Mesenchymal stem cell (in vitro differentiated cells and primary cell): ENCODE data around the gene SCGB1D4. TPM values are rescaled to one million over a fixed set of nuclear protein-coding genes. Genes with fewer than 3 reads are reported as not detected.
"Not testable (repeated sequence)": the region's sequence is repeated elsewhere in the genome, so short reads cannot be mapped to it uniquely, and the experiment has no call there.

Experiments
- DNase-seq: peaks from one replicate; pipeline ENCODE4 v3.0.0-alpha.2; 2013
- H2AFZ ChIP-seq: one replicate; pipeline ENCODE4 v1.6.1; 2013; ENCODE audit warnings: low read depth, mild to moderate bottlenecking, control low read depth, inconsistent platforms, low read length, moderate library complexity
- H2AK5ac ChIP-seq: 2 replicates; pipeline ENCODE4 v1.6.1; 2013; ENCODE audit warnings: low read length, moderate library complexity, mild to moderate bottlenecking, inconsistent platforms; ENCODE audit not compliant: severe bottlenecking
- H2BK120ac ChIP-seq: one replicate; pipeline ENCODE4 v1.6.1; 2013; ENCODE audit warnings: low read depth, mild to moderate bottlenecking, inconsistent platforms, low read length, moderate library complexity
- H2BK12ac ChIP-seq, 2 experiments: one replicate each; pipeline ENCODE4 v1.6.1; 2013; ENCODE audit warnings: inconsistent platforms in 2 of 2, low read length in 2 of 2, mild to moderate bottlenecking in 2 of 2, moderate library complexity in 2 of 2, control low read depth in 1 of 2
- H2BK15ac ChIP-seq: one replicate; pipeline ENCODE4 v1.6.1; 2013; ENCODE audit warnings: mild to moderate bottlenecking, low read depth, inconsistent platforms; ENCODE audit not compliant: poor library complexity, severe bottlenecking
- H2BK5ac ChIP-seq: 2 replicates; pipeline ENCODE4 v1.6.1; 2013; ENCODE audit warnings: low read depth, mild to moderate bottlenecking, low read length, control low read depth, inconsistent platforms; ENCODE audit not compliant: poor library complexity, severe bottlenecking
- H3K14ac ChIP-seq, 2 experiments: one replicate each; pipeline ENCODE4 v1.6.1; 2013; ENCODE audit warnings: inconsistent platforms in 2 of 2, low read length in 2 of 2, control low read depth in 1 of 2, mild to moderate bottlenecking in 1 of 2, moderate library complexity in 1 of 2
- H3K18ac ChIP-seq, 2 experiments: one replicate each; pipeline ENCODE4 v1.6.1; 2013; ENCODE audit warnings: inconsistent platforms in 2 of 2, low read length in 2 of 2, control low read depth in 1 of 2, low read depth in 1 of 2, mild to moderate bottlenecking in 1 of 2
- H3K23ac ChIP-seq, 2 experiments: one replicate each; pipeline ENCODE4 v1.6.1; 2013; ENCODE audit warnings: inconsistent platforms in 2 of 2, low read length in 2 of 2, mild to moderate bottlenecking in 2 of 2, moderate library complexity in 2 of 2, control low read depth in 1 of 2
- H3K27ac ChIP-seq: 2 replicates; pipeline ENCODE4 v1.5.1; 2013; ENCODE audit warnings: mild to moderate bottlenecking, moderate library complexity, low read length, control low read depth, inconsistent platforms; ENCODE audit not compliant: poor library complexity, severe bottlenecking
- H3K27me3 ChIP-seq, 2 experiments: 2 replicates each; pipeline versions ENCODE4 v1.6.1 to v1.7.0; 2013; ENCODE audit warnings: low read length in 2 of 2, mild to moderate bottlenecking in 2 of 2, moderate library complexity in 2 of 2, control low read depth in 1 of 2, inconsistent platforms in 1 of 2; ENCODE audit not compliant: control insufficient read depth in 1 of 2, insufficient read depth in 1 of 2
- H3K36me3 ChIP-seq, 2 experiments: 2 replicates each; pipeline versions ENCODE4 v1.6.1 to v1.7.0; 2013; ENCODE audit warnings: low read length in 2 of 2, control low read depth in 1 of 2, inconsistent platforms in 1 of 2, low read depth in 1 of 2, mild to moderate bottlenecking in 1 of 2; ENCODE audit not compliant: insufficient read depth in 2 of 2, control insufficient read depth in 1 of 2
- H3K4ac ChIP-seq, 2 experiments: one replicate each; pipeline ENCODE4 v1.6.1; 2013; ENCODE audit warnings: inconsistent platforms in 2 of 2, low read length in 2 of 2, mild to moderate bottlenecking in 2 of 2, moderate library complexity in 2 of 2, control low read depth in 1 of 2, low read depth in 1 of 2
- H3K4me1 ChIP-seq: 2 replicates; pipeline ENCODE4 v1.6.1; 2013; ENCODE audit warnings: low read depth, low read length, control low read depth; ENCODE audit not compliant: control insufficient read depth, insufficient read depth
- H3K4me2 ChIP-seq: 2 replicates; pipeline ENCODE4 v1.6.1; 2013; ENCODE audit warnings: low read length, mild to moderate bottlenecking, inconsistent platforms; ENCODE audit not compliant: poor library complexity, severe bottlenecking
- H3K4me3 ChIP-seq, 2 experiments: 2 replicates each; pipeline versions ENCODE4 v1.5.1 to v1.7.0; 2013; ENCODE audit warnings: low read length in 2 of 2, mild to moderate bottlenecking in 2 of 2, control low read depth in 1 of 2, low read depth in 1 of 2; ENCODE audit not compliant: insufficient read depth in 1 of 2
- H3K79me1 ChIP-seq: replicated peaks from 2 replicates; pipeline ENCODE4 v1.6.1; 2013; ENCODE audit warnings: mild to moderate bottlenecking, control low read depth, low read length, inconsistent platforms; ENCODE audit not compliant: poor library complexity, severe bottlenecking
- H3K9ac ChIP-seq: 2 replicates; pipeline ENCODE4 v1.7.0; 2013; ENCODE audit warnings: mild to moderate bottlenecking, low read length, moderate library complexity
- H3K9me3 ChIP-seq: 2 replicates; pipeline ENCODE4 v1.7.0; 2013; ENCODE audit warnings: mild to moderate bottlenecking, low read length; ENCODE audit not compliant: control insufficient read depth
- H4K8ac ChIP-seq: one replicate; pipeline ENCODE4 v1.6.1; 2013; ENCODE audit warnings: inconsistent platforms, mild to moderate bottlenecking, low read length, moderate library complexity
- H4K91ac ChIP-seq: one replicate; pipeline ENCODE4 v1.6.1; 2013; ENCODE audit warnings: mild to moderate bottlenecking, low read length, inconsistent platforms
- WGBS: methylation state at CpG from one replicate; pipeline ENCODE4 v1.1.7; 2013; ENCODE audit warnings: mixed read lengths; 5-methylcytosine and 5-hydroxymethylcytosine counted together
- polyA plus RNA-seq, 2 experiments: library from polyadenylated mRNA; stranded (reverse); fragments of 200-250 nt; gene quantifications; one replicate each; pipeline ENCODE4 v1.2.3, GENCODE V29; 2013

Gene SCGB1D4
- polyA plus RNA-seq (2013, experiment 1 of 2), result not detected
- polyA plus RNA-seq (2013, experiment 2 of 2), result not detected

- Histone ChIP-seq H3K79me1 (no peaks in the 10 kb centered on the region), H3K14ac (no peak within 1 kb of the TSS), H2BK5ac (no peak within 1 kb of the TSS)
Measured at GRCh38 chr11:62298975-62299374, at the start of gene SCGB1D4. SCGB1D4 (minus strand) TSS chr11:62299075; CDS start chr11:62299010, 65 bp downstream.

DNA sequence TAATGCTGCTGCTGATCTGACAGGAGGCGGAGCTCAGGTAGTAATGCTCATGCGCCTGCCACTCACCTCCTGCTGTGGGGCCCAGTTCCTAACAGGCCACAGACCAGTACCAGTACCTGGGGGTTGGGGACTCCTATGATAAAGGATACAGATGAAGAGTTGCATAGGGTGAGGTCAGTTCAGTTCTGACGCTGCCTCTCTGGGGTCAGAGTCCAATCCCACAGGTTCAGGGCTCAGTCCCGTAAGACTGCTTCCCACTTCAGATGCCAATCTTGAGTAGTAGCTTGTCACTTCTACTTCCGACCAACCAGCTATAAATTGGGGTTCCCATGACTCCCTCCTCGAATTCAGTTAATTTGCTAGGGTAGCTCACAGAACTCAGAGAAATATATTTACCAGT, 47.0 kb upstream of the SCGB1D4 start:
- H3K14ac ChIP-seq, result no peak overlapping the region
- no peaks in the 10 kb centered on the region for H3K4me1 ChIP-seq
- H3K4me2 ChIP-seq, result no peak overlapping the region
- H3K27me3 ChIP-seq, result peaks cover 0 to 14% of the 10 kb centered on the region in 2 experiments
- H2AK5ac ChIP-seq, result no peak overlapping the region
- no peak overlapping the region for H3K4me3 ChIP-seq
- no peak overlapping the region for H4K91ac ChIP-seq
- H4K8ac ChIP-seq, result no peak overlapping the region
- H2BK12ac ChIP-seq, result no peak overlapping the region
- DNase-seq, result no peak
- no peak overlapping the region for H3K23ac ChIP-seq
- no peak overlapping the region for H2BK120ac ChIP-seq
- no peaks in the 10 kb centered on the region for H3K9me3 ChIP-seq
- H3K79me1 ChIP-seq, result no peaks in the 10 kb centered on the region
- H3K27ac ChIP-seq, result no peak overlapping the region
- H2AFZ ChIP-seq, result no peak overlapping the region
- no peak overlapping the region for H3K9ac ChIP-seq
- no peak overlapping the region for H2BK15ac ChIP-seq
- no peaks in the 10 kb centered on the region for H3K36me3 ChIP-seq
- H3K4ac ChIP-seq, result no peak overlapping the region
- 83% methylated on average over 4 of the region's 6 CpGs for WGBS
- no peak overlapping the region for H2BK5ac ChIP-seq
- no peak overlapping the region for H3K18ac ChIP-seq

More at GRCh38 chr11:62298975-62299374, at the start of gene SCGB1D4:
- Histone ChIP-seq H2BK15ac (no peak within 1 kb of the TSS), H3K18ac (no peak within 1 kb of the TSS), H3K27ac (no peak within 1 kb of the TSS), H2AFZ (no peak within 1 kb of the TSS), H3K4me3 (no peak within 1 kb of the TSS), H3K27me3 (peaks cover 33 to 49% of the 10 kb centered on the region in 2 experiments), H3K23ac (no peak within 1 kb of the TSS), H2BK120ac (no peak within 1 kb of the TSS), H3K4ac (no peak within 1 kb of the TSS), H3K9me3 (no peaks in the 10 kb centered on the region), H4K91ac (no peak within 1 kb of the TSS), H3K36me3 (no peaks in the 10 kb centered on the region), H3K4me2 (no peak within 1 kb of the TSS), H2AK5ac (no peak within 1 kb of the TSS), H2BK12ac (no peak within 1 kb of the TSS), H3K4me1 (no peaks in the 10 kb centered on the region), H4K8ac (no peak within 1 kb of the TSS), H3K9ac (no peak within 1 kb of the TSS)
- 72% methylated on average over 7 of the region's 7 CpGs for WGBS
- DNase-seq, result no peak

DNA sequence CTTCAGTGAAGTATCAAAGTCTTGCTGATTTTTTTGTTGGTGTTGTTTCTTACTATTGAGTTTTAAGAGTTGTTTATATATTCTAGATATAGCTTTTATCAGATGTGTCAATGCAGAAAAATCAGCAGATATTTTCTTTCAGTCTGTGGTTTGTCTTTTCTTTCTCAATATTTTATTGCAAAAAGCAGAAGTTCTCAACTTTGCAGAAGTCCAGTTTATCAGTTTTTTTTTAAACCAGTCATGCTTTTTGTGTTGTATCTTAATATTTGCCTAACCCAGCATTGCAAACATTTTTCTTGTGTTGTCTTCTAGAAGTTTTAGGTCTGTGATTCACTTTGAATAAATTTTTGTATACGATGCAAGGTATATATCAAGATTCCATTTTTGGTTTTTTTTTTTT, 45.3 kb upstream of the SCGB1D4 start:
- Histone ChIP-seq H2AK5ac (no peak overlapping the region), H3K27me3 (peaks cover 0 to 18% of the 10 kb centered on the region in 2 experiments), H3K9ac (no peak overlapping the region), H2AFZ (no peak overlapping the region), H3K79me1 (no peaks in the 10 kb centered on the region), H3K4me1 (no peaks in the 10 kb centered on the region), H2BK15ac (no peak overlapping the region), H3K9me3 (no peaks in the 10 kb centered on the region), H3K36me3 (no peaks in the 10 kb centered on the region), H3K14ac (no peak overlapping the region), H3K23ac (no peak overlapping the region), H3K4me3 (no peak overlapping the region), H2BK120ac (no peak overlapping the region), H3K4me2 (no peak overlapping the region), H4K91ac (no peak overlapping the region), H3K18ac (no peak overlapping the region), H2BK12ac (no peak overlapping the region), H4K8ac (no peak overlapping the region), H3K27ac (no peak overlapping the region), H2BK5ac (no peak overlapping the region), H3K4ac (no peak overlapping the region)
- WGBS, result 100% methylated on average over 1 of the region's 1 CpG
- no peak for DNase-seq

GRCh38 chr11:62343646-62344190, 44.8 kb upstream of the SCGB1D4 start:
- H4K91ac ChIP-seq, H2AFZ ChIP-seq, H3K4me3 ChIP-seq, H3K4me2 ChIP-seq, H3K79me1 ChIP-seq, H3K9me3 ChIP-seq, H3K4ac ChIP-seq, H3K9ac ChIP-seq, H3K14ac ChIP-seq, H3K27ac ChIP-seq, H2BK5ac ChIP-seq, H3K36me3 ChIP-seq, H2BK15ac ChIP-seq, H3K23ac ChIP-seq, H2BK120ac ChIP-seq, H2AK5ac ChIP-seq, H4K8ac ChIP-seq, DNase-seq, H3K4me1 ChIP-seq, H3K18ac ChIP-seq, H2BK12ac ChIP-seq: not testable (repeated sequence)
- no CpG with 5 or more reads among the region's 7 CpGs for WGBS
- H3K27me3 ChIP-seq, result peaks cover 0 to 23% of the 10 kb centered on the region in 2 experiments
